GM18508 (cell line): ENCODE results near the gene C4orf50.

Source experiments
- ATAC-seq: cut with Tn5 transposase; IDR thresholded peaks from one replicate; pipeline ENCODE4 v1.9.1; 2021; ENCODE audit warnings: moderate number of reproducible peaks; ENCODE audit not compliant: insufficient read depth, unreplicated experiment

C4orf50 gene

GRCh38 chr4:5927116-5927515 lies 91.1 kb downstream of the C4orf50 start:
- no peak for ATAC-seq

DNA sequence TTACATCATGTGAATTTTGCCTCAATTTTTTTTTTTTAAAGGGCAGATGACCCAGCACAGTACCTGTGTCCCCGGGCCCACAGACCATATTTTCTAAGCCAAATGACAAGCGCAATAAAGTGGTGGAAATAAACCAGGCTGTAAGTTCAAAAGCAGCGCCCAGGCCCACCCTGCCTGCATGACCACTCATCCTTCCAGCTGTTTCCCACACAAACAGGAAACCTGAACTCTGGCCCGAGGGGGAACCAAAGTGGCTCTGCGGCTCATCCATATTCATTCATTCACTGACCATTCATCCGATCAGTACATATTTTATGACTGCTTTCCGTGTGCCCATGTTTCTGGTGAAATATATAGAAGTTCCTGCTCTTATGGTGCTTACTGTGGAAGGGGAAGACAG lies 91.6 kb downstream of the C4orf50 start:
- ATAC-seq, result no peak

DNA sequence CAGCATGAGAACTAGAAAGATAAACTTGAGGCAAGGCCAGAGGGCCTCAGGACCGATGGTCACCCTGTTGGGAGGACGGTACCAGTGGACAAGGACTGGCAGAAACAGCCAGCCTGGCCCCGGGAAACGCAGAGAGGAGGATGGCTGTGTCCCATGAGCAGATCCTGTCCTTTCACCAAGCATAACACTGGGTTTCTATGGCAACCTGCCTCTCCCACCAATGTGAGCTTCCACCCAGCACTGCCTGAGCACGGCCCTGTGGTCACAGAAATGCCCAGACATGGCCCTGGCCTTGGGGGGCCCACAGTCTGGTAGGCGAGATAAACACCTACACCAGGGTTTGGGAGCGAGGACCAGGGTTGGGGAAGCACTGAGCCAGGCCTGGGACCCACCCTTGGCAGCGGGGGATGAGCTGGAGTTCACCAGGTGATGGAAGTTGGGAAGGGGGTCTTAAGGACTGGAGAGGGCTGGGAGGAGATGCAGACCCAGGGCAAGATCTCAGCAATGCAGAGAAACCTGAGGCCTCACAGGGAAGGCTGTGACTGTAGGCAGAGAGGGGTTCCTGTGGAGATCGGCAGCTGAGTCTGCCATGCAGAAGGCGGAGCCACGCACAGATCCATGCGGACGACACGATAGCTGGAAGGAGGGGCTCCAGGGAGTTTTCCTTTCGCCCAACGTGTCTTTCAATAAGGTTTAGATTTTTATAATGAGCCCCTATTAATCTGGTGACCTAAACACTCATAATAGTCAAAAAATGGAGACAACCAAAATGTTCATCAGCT lies 92.6 kb downstream of the C4orf50 start:
- ATAC-seq, result no peak

DNA sequence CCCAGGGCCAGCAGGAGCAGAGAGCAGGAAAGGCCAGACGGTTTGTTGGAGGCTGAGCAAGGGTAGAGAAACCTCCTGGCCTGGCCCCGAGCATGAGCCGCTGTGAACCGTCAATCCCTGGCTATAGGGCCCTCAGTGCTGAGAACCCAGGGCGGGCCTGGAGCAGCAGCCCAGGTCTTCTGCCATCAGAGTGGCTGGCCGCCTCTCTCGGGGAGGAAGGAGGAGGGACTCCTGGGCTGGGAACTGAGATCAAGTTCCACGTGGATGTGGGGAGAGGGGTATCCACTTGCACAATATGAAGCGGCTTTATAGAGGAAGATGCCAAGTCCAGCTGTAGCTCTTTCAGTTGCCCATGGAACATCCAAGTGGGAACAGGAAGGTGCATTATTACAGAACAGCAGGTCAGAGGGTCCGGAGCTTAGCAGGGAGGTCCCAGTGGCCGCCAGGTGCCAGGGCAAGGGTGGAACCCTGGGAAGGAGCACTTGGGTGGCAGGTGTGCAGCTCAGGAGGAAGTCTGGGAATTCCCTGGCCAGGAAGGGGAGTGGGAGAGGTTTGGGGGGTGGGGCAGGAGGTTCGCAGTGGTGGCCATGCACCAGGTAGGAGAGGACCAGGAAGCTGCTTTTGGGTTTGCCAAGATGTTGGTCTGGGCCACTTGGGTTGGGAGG lies 93.6 kb downstream of the C4orf50 start:
- ATAC-seq, result no peak

DNA sequence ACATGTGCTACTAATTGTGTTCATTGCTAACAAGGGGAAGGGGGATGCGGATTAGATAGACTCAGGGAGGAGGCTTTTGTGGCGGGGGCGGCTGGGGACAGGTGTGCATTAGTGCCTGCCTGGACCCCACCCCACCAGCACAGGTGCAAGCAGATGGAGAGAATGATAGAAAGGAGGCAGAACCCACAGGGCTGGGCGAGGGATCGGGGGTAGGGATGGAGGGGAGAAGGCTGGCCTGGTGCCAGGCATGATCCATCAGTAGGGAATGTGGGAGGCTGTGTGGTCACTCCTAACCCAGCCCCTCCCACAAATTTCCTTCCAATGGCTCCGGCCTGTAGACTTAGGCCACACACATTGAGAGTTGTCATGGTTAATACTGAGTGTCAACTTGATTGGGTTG lies 94.9 kb downstream of the C4orf50 start:
- ATAC-seq, result no peak

- no peak for ATAC-seq
These were observed 95.7 kb downstream of the C4orf50 start for GRCh38 chr4:5922556-5922955.

GRCh38 chr4:5921981-5922380 lies 96.2 kb downstream of the C4orf50 start:
- no peak for ATAC-seq

DNA sequence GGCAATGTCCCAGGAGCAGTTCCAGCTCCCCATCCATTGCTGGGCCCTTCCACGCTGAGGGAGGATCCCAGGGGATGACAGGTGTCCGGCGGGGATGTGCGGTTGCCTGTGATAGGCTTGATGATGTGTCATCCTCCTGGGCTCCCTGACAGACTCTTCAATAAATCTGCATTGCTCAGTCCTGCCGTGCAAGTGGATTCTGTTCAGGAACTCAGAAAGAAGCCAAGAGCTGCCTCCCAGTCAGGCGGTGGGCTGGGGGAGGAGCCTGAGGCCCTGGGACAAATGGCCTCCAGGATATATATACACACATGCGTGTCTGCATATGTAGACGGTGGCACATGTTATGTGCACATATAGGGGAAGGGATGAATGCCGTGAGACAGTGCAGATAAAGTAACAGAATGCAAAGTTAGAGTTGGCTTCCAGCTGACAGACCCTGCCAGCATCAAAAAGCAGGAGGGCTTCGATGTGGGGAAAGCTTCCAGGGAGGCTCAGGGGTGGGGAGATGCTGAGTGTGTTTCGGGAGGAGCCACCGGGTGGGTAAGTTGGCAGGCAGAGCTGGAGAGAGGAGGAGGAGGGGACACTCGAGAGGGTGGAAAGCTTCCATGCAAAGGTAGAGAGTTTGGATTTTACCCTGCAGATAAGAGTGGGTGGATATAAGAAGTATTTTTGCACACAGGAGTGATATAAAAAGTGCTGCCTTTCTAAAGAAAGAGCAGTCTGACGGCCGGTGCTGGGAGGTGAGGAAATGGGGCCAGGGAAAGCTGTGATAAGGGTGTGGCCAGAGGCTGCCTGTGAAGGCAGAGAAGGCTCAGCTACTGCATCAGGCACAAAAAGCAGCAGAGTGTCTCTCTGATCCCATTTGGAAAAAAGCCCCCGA lies 96.9 kb downstream of the C4orf50 start:
- ATAC-seq, result no peak

DNA sequence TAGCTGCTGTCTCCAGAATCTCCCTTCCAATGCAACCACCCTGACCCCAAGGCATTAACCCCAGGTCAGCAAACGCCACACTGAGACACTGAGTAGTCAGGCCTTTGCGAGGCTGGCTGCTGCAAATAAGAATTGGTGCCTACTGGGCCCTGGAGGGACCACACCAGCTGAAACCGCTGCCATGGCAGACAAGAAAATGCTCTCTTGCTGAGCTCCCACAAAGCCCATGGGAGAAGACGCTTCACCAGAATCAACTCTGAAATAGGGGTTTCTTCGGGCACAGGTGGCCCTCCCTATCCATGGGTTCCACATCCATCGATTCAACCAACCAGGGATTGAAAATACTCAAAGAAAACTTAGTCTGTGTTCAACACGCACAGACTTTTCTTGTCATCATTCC lies 98.7 kb downstream of the C4orf50 start:
- no peak for ATAC-seq

GRCh38 chr4:5919044-5919443 lies 99.2 kb downstream of the C4orf50 start:
- ATAC-seq, result no peak

DNA sequence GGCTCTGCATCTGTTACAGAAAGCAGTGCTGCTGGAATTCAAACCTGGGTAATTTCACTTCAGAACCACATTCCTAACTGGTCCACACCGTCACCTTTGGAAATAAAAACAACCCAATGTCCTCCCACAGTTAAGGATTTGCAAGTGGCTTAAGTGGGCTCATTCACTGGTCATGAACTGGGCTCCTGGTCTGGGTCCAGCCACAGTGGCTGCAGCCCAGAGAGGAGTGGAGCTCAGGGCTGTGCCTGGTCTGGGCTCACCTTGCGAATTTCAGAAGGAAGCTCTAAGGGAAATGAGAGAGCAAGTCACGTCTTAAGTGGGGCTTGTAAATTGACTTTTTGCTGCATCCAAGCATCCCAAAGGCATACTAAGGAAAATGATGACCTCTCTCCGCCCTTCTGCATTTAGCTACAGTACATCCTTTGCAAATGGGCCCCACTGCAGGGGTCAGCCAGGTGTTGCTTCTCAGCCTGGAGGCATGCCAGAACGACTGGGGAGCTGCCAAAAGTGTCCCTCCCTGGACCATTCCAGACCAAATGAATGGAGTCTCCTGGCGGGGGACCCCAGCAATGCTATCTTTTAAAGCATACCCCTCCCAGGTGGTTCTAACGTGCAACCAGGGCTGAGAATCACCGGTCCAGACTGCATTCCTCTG lies 99.8 kb downstream of the C4orf50 start:
- ATAC-seq, result no peak

GRCh38 chr4:5917672-5918071 lies 100.6 kb downstream of the C4orf50 start:
- ATAC-seq, result no peak

DNA sequence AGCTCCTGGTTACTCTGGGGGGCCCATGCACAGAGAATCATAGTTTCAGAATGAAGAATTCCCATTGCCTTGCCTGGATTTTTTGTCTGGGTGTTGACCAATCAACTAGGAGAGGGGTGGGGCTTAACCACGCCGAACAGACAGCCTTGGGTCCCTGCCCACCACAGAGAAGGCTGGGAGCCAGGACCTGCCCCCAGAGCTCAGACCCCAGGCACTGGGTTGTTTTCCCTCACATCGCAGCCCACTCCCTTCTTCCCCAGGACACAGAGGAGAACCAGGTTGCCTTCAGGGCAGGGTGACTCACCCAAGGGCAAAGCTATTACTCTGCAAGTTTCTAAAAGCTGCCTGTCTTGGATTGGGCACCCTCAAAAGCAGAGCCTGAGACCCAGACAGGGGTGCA lies 102.0 kb downstream of the C4orf50 start:
- ATAC-seq, result no peak

- no peak for ATAC-seq
These were observed 104.8 kb downstream of the C4orf50 start for GRCh38 chr4:5913454-5913853.

DNA sequence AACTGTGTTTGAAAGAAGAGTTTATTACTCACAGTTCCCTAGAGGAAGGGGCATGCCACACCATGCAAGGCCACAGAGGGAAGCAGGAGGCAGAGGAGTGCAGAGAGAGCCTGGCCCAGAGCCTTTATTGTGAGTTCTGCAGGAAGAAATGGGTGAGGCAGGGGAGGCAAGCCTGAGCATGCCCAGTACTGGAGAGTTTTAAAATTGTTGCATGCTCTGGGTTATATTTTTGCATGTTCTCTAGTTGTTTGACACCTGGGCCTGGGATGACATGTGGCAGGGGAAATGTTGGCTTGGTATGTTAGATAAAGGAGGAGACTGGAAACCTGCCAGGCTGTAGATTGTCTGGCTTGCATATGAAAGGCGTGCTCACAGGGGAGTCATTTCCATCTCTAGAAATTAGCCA lies 105.6 kb downstream of the C4orf50 start:
- ATAC-seq, result no peak

- no peak for ATAC-seq
These were observed 109.3 kb downstream of the C4orf50 start for GRCh38 chr4:5908876-5909427.

DNA sequence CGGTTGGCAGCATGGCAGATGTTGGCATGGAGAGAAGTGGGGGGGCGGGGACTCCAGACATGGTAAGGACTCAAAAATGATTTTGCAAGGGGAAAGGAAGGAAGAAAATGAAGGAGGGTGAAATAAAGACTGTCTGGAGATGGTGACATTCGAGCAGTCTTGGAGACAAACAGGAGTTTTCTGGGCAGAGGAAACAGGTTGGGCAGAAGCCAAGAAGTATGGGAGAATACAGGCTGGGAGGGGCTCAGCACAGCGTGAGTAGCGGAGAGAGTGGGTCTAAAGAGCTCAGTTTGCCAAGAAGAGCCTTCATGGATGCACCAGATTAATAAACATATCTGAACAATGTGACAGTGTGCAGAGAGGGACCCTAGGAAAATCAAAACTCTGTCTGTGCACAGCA lies 112.0 kb downstream of the C4orf50 start:
- ATAC-seq, result no peak

DNA sequence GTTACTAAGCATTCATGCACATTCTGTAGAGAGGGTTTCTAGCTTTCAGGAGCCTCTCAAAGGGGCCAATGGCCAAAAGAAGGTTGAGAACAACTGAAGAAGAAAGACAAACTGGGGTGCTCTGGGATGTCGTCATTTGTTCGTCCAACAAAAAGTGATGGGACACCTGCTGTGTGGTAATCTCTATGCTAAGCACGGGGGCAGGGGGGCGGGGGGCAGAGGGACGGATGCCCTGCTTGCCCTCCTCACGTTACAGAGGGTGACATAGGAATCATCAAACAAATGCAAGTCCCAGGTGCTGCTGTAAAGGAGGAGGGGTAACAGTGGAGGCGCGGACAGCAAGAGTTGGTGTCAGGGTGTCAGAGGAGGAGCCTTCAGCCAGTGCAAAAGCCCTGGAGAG lies 112.5 kb downstream of the C4orf50 start:
- no peak for ATAC-seq

DNA sequence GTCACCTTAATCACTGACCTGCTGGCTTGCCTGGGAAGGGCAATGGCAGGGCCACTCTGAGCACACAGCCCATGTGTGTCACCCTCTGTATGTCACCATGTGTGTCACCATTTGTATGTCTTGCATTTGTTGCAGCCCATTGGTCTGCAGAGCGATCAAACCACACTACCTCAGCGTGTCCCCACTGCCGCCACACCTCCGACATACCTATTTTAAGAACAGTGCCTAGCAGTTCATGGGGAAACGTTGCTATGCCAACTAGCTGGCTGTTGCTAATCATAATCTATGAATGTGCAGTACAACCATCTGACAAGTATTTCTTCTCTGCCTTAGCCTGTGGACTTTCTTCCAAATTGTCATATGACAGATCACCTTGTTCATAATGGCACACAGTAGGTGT lies 117.4 kb downstream of the C4orf50 start:
- ATAC-seq, result no peak

- ATAC-seq, result no peak
These were observed 118.3 kb downstream of the C4orf50 start for GRCh38 chr4:5899881-5900280.
